CD4-positive, alpha-beta T cell treated with Interferon alpha-2 for 1 hour (primary cell): ENCODE measurements around the gene IFNA16.
"Not testable (repeated sequence)": the region's sequence is repeated elsewhere in the genome, so short reads cannot be mapped to it uniquely, and the experiment has no call there.

ENCODE experiments used
- DNase-seq, 2 donors: peaks; one replicate each; pipeline ENCODE4 v3.0.0-alpha.2; 2020 to 2022

Gene IFNA16

DNA sequence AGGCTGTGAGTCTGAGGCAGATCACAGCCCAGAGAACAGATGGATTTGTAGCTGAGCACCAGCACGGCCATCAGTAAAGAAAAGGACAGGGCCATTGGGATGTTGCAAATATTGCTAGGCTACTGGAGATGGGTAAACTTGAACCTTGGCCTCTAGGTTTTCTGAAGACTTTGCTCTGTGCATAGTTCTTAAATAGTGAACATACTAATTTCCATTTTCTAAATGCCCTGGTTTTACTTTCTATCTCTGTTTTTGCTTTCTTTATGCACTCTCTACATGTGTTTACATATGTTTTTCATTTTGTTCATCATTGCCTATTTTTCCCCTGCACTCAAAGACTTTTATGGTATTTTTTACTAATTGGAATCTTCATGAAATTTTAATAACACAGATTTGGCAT lies at the start of gene IFNA16:
IFNA16 (minus strand) TSS at position 101 of the 400 bp plus-strand sequence; CDS start at position 95, 6 bp downstream.
- not testable (repeated sequence) for DNase-seq

- DNase-seq: no peak
Measured at GRCh38 chr9:21265421-21266189, 48.5 kb upstream of the IFNA16 start.

- no peak for DNase-seq
Measured at GRCh38 chr9:21255538-21256212, 38.6 kb upstream of the IFNA16 start.

DNA sequence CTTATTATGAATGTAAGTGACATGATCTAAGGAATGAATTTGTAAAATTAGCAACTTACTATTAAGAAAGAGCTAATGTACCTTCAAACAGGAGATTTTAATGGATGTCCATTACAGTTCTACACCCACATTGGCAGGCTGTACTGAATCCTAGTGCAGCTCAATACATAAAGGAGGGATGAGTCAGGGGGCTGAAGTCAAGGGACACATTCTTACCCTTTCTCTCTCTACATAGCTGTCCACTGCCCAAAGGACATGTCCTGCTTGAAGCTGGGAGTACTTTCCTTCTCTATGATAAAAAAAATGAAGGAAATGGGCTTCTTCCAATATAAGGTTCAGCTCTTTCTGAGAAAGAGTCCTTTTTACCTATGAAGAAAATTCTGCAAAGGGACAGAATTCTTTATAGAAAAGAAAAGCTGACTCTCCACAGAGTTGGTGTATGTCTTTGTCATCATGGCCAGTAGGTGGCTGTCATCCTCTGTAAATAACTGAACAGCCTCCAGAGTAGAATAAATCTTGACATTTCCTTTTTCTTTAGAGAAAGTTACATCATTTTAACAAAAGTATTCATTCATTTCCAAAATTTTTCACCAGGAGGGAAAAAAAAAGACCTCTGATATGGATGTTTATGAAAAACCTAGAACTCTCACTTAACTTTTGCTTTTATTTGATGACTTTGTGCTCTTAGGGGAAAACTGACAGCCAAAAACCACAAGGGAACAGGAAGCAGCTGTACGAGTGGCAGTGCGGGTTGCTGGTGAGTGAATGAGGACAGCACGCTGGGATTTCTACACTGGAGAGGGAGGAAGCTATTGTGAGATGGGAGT lies 35.8 kb upstream of the IFNA16 start:
- peak; percentile 10 to 24 for DNase-seq

GRCh38 chr9:21251638-21252037 lies 34.5 kb upstream of the IFNA16 start:
- no peak for DNase-seq

DNA sequence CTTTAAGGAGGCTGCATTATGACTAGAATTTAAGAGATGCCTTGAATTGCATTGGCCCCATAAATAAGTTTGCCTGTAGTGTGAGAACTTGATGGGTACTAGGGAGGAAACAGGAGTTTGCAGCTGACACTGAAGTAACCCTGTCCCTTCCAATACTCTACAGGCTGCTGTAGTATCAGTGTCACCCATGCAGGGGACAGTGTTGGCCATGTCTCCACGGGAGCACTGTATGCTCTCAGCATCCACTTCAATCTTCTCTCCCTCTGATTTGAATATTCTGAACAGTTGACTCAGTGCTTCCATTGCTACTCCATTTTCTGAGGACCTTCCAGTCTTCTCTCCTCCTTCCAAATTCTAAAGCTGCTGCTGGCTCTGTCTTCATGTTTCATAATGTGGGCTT lies 34.1 kb upstream of the IFNA16 start:
- DNase-seq: no peak

GRCh38 chr9:21244836-21245235 lies 27.7 kb upstream of the IFNA16 start:
- no peak for DNase-seq

GRCh38 chr9:21239911-21240310 lies 22.8 kb upstream of the IFNA16 start, which contains the start of gene IFNA14:
Gene IFNA14, minus strand, starts transcription at chr9:21240005. Its CDS starts 70 bp downstream, at chr9:21239935.
- DNase-seq: no peak

DNA sequence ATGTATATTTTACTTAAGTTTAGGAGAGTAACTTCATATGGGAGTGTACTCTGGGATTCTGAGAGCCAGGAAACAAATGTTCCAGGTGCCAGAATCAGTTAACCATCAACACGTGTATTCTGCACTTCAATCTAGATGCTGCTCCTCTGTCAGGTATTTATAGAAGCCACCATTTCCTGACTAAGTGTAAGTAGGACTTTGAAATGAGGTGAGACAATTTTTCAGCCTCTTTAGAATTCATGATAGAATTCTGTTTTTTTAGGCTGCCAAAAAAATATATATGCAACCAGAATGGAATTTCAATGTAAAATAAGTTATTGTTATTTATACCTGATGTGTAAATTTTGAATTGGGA lies 19.2 kb upstream of the IFNA16 start:
- DNase-seq: not testable (repeated sequence)

GRCh38 chr9:21235468-21236359 lies 18.6 kb upstream of the IFNA16 start:
- peak; percentile 28 to 53 for DNase-seq

DNA sequence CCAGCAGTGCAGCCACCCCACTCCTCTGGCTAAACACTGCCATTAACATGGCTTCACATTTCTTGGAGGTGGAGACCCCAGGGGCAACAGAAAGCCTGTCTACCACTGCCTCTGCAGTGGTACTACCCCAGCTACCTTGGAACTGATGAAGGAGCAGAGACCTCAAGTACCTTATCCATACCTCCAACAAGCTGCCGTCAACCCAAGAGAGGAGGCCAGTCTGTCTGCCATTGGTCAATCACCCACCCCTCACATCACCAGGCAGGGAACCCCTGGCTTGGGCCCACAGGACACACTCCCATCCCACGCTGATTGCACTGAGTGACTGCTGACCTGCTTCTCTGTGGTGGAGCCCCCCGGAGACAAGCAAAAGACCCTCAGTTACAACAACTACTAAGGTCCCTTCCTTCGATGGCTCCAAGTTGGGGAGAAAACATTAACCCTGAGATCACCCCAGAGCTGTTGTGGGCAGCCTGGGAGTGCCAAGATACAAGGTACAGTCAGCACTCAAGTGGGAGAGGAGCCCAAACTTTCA lies 17.1 kb upstream of the IFNA16 start:
- DNase-seq: no peak

DNA sequence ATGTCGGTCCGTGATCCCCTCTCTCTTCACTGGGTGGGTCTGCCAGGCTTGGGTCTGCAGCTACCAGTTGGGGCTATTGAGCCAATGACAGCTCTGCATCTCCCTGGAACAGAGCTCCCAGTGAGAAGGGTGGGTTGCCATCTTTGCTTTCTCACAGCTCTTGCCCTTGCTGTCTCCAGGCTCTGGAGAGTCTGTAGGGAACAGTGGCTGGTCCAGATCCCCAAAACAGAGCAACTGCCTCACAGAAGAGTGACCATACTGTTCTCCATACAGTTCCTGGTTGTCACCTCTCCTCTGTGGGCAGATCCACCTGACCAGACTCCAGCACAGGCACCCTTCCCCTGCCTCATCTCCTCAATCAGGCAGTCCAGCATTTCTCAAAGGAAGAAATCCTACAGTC lies 16.1 kb upstream of the IFNA16 start:
- DNase-seq: no peak

DNA sequence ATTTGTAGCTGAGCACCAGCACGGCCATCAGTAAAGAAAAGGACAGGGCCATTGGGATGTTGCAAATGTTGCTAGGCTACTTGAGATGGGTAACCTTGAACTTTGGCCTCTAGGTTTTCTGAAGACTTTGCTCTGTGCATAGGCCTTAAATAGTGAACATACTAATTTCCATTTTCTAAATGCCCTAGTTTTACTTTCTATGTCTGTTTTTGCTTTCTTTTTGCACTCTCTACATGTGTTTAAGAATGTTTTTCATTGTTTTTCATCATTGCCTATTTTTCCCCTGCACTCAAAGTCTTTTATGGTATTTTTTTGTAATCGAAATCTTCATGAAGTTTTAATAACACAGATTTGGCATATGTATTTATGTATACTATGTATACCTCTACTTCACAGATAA lies 11.0 kb upstream of the IFNA16 start, which contains the start of gene IFNA17:
IFNA17 (minus strand) TSS at position 101 of the 400 bp plus-strand sequence; CDS start at position 52, 49 bp downstream.
- DNase-seq: no peak

DNA sequence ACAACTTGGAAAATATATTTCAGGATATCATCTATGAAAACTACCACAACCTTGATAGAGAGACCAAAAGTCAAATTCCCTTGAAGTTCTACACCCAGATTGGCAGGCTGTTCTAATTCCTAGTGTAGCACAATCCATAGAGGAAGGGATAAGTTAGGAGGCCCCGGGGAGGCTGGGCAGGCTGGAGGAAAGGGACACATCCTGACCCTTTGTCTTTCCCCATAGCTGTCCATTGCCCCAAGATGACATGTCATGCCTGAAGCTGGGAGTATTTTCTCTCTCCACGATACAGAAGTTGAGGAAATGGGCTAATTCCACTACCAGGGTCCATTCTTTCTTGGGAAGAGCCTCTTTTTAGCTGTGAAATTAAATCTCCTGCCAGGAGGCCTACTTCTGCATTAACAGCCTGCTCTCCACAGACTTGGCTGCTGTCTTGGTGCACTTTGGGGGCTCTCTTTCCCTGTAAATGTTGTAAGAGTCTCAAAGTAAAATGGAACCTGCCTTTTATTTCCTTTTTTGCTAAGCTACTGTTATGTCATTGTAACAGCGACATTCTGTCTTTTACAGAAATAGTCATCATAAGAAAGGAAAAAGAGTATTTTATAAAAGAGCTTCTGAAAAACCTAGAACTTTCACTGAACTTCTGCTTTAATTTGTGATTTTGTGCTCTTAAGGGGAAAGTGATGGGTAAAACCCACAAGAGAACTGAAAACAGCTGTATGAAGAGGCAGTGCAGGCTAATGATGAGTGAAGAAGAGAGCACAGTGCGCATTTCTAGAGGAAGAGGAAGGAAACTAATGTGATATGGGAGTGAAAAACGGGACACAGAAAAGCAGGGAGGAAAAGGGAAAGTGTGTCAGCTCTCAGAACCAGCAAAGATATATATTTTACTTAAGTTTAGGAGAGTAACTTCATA lies 3.4 kb downstream of the IFNA16 start:
- peak in 1 of 2 donors; percentile 7 for DNase-seq

GRCh38 chr9:21212160-21212559 lies 5.0 kb downstream of the IFNA16 start:
- not testable (repeated sequence) for DNase-seq

DNA sequence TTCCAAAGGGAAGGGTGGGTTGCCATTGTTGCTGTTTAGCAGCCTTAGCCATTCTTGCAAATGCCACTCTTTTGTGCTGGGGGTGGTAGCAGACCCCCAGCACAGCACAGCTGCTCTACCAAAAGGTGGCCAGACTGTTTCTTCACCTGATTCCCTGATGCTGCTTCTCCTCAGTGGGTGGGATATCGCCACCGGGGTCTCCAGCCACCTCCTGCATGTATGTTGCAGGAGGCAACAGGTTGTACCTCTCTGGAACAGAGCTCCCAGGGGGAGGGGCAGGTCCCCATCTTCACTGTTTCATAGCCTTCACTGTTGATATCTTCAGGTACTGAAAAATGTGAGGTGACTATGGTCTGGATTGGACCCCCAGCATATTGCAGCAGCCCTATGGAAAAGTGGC lies 6.3 kb downstream of the IFNA16 start:
- not testable (repeated sequence) for DNase-seq

- no peak for DNase-seq
Measured at GRCh38 chr9:21210311-21210710, 6.8 kb downstream of the IFNA16 start.

DNA sequence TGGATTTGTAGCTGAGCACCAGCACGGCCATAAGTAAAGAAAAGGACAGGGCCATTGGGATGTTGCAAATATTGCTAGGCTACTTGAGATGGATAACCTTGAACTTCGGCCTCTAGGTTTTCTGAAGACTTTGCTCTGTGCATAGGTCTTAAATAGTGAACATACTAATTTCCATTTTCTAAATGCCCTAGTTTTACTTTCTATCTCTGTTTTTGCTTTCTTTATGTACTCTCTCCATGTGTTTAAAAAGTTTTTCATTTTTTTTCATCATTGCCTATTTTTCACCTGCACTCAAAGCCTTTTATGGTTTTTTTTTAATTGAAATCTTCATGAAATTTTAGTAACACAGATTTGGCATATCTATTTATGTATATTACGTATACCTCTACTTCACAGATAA lies 10.1 kb downstream of the IFNA16 start, which contains the start of gene IFNA10:
IFNA10 (minus strand) TSS at position 101 of the 400 bp plus-strand sequence; CDS start at position 55, 46 bp downstream.
- DNase-seq: not testable (repeated sequence)

- no peak for DNase-seq
Measured at GRCh38 chr9:21205204-21205603, 11.9 kb downstream of the IFNA16 start.

DNA sequence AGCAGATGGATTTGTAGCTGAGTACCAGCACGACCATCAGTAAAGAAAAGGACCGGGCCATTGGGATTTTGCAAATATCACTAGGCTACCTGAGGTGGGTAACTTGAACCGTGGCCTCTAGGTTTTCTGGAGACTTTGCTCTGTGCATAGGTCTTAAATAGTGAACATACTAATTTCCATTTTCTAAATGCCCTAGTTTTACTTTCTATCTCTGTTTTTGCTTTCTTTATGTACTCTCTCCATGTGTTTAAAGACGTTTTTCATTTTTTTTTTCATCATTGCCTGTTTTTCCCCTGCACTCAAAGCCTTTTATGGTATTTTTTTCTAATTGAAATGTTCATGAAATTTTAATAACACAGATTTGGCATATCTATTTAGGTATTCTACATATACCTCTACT lies 15.0 kb downstream of the IFNA16 start, which contains the start of gene IFNA7:
IFNA7 (minus strand) TSS at position 101 of the 400 bp plus-strand sequence; CDS start at position 61, 40 bp downstream.
- DNase-seq: not testable (repeated sequence)
